Thyroid gland (tissue), 4 donors: ENCODE data around the gene P2RX2.

Experiments
- CTCF ChIP-seq, 6 experiments: fragments of 200-600 bp in 3 of 6; fragments of 450-650 bp in 3 of 6; sonication (generic) in 3 of 6; IDR thresholded peaks; one replicate each; pipeline ENCODE4 v1.5.1; 2016 to 2019; ENCODE audit warnings: antibody characterized with exemption in 6 of 6, mild to moderate bottlenecking in 2 of 6, inconsistent platforms in 1 of 6, moderate library complexity in 1 of 6
- POLR2A ChIP-seq, 2 donors: fragments of 450-650 bp; IDR thresholded peaks; one replicate each; pipeline ENCODE4 v1.6.1; 2017; ENCODE audit warnings: antibody characterized with exemption in 2 of 2, mild to moderate bottlenecking in 2 of 2, moderate library complexity in 1 of 2

- TF ChIP-seq POLR2A (IDR thresholded peaks at IDR 0.05) (no peak), CTCF (IDR thresholded peaks at IDR 0.05) (no peak)
Measured at GRCh38 chr12:132633398-132633797, 14.8 kb downstream of the P2RX2 start.
